D341Med (cell line): ENCODE data around the gene CISD2.
"Not testable (repeated sequence)": the region's sequence is repeated elsewhere in the genome, so short reads cannot be mapped to it uniquely, and the experiment has no call there.

Experiments
- DNase-seq: peaks from one replicate; pipeline ENCODE4 v3.0.0; 2012; ENCODE audit warnings: low spot score

CISD2 gene

DNA sequence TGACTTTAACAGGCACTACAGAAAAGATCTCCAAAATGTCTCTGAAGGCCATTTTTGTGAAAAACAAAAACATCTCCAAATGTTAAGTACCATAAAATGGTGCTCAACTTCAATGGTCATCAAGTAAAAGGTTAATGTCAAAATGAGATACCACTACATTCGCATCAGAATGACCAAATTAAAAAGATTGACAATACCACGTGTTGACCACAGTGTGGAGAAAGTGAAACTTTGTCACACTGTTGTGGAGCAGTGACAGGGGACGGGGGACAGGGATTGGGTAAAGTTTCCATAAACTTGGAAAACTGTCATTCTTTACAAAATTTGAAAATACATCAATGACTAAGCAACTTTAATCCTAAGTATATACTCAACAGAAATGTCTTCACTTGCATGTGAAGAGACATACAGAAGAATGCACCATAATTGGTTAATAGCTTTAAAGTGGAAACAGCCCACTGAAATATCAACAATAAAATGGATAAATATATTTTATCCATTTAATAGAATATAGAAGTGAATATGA is 19.1 kb upstream of the CISD2 start:
- DNase-seq: no peak

- no peak for DNase-seq
Measured at GRCh38 chr4:102850370-102850769, 18.4 kb upstream of the CISD2 start.

DNA sequence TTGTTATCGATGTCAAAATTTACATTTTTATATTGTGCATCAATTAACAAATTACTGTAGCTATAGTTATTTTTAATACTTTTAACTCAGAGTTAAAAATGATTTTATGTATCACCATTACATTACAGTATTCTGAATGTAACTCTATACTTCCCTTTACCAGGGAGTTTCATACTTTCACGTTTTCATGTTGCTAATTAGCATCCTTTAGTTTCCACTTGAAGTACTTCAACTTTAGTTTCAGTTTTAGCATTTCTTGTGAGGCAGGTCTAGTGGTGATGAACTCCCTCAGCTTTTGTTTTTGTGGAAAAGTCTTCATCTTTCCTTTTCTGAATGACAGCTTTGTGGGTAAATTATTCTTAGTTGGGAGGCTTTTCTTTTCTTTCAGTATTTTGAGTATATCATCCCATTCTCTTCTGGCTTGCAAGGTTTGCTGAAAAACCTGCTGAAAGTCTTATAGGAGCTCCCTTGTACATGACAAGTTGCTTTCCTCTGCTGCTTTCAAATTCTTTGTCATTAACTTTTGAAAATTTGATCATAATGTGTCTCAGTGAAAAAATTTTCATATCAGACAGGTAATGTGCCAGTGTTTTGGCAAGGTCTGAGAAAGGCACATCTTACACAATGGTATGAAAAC is 9.8 kb upstream of the CISD2 start:
- no peak for DNase-seq

DNA sequence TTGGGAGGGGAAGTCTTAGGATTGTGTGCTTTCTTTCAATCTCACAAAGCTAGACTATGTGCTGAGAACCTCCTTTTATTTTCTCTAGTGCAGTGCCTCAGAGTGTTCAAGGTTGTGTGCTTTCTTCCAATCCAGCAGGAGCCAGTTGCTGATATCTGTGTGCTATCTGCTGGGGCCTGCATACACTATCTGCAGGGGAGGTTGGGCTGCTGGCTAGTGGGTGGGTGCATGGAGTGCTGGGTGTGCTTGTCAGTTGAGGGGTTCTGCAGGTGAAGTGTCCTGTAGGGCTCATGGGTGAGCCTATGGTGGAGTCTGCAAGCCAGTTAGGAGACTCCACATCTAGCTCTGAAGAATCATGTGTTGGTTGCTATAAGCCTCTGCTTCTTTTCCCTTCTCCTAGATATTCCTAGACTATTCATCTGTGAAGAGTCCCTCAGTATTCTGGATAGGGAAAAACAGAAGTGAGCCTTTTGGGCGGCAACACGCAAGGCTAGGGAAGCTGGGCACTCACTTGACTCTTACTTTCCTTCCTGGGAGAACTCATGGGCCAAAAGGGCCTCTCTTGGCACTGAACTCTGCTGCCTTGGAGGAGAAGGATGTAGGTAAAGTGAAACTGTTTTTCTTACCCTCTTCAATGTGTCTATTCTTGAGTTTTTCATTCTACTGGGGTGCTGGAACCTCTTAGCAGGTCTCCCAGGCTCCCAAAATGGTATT is 8.0 kb upstream of the CISD2 start:
- no peak for DNase-seq

GRCh38 chr4:102862016-102862415 is 6.8 kb upstream of the CISD2 start:
- no peak for DNase-seq

GRCh38 chr4:102862747-102863146 is 6.0 kb upstream of the CISD2 start:
- no peak for DNase-seq

- not testable (repeated sequence) for DNase-seq
Measured at GRCh38 chr4:102865327-102865726, 3.5 kb upstream of the CISD2 start.

DNA sequence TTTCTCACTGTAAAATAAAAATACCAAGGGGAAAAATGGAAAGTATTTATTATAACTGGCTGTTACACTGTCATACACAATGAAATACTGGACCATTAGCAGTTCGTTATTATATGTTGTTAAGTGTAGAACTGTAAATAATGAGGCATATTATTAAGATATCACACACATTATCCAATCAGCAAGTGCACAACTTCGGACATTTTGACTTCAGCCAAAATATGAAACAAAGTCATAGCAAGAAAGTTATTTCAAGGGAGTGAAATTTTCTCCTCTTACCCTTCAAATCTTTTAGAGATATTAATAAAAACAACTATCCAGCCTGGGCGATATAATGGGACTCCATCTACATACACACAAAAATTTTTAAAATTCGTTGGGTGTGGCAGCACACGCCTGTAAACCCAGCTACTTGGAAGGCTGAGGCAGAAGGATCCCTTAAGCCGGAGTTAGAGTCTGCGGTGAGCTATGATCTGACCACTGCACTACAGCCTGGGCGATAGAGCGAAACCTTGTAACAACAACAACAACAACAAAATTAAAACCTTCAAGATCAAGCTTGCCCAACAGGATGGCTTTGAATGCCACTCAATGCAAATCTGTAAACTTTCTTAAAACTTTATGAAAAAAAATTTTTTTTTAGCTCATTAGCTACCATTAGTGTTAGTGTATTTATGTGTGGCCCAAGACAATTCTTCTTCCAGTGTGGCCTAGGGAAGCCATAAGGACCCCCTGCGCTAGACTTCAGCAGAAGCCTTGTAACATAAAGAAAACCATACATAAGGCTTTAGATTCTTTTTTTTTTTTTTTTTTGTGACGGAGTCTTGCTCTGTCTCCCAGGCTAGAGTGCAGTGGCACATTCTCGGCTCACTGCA is 1.3 kb upstream of the CISD2 start:
- no peak for DNase-seq

GRCh38 chr4:102868153-102868780 is 525 bp upstream of the CISD2 start:
- no peak for DNase-seq

GRCh38 chr4:102869569-102870197 is 891 bp downstream of the CISD2 start:
- DNase-seq: no peak

DNA sequence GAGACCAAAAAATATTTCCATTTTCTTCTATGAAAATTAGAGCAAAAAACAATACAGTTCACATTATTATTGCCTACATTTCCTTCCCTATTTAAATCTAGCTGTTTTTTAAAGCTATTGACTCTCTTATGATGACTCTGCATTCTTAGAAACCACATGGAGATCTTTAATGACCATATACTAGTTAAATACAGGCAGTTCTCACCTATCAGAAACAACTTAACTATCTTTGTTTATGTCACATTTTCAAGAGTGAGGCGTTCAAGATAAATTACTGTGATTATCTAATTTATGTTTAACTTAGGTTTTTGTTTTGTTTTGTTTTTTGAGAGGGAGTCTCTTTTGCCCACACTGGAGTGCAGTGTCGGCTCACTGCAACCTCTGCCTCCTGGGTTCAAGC is 3.0 kb downstream of the CISD2 start:
- no peak for DNase-seq

DNA sequence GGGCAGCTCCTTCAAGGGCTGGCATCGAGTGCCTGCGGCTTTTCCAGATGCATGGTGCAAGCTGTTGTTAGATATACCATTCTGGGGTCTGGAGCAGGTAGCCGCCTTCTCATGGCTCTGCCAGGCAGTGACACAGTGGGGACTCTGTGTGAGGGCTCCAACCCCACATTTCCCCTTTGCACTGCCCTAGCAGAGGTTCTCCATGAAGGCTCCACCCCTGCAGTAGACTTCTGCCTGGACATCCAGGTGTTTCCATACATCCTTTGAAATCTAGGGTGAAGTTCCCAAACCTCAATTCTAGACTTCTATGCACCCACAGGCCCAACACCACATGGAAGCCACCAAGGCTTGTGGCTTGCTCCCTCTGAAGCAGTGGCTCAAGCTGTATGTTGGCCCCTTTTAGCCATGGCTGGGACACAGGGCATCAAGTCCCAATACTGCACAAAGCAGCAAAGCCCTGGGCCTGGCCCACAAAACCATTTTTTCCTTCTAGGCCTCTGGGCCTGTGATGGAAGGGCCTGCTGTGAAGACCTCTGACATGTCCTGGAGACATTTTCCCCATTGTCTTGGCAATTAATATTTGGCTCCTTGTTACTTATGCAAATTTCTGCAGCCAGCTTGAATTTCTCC is 8.8 kb downstream of the CISD2 start:
- not testable (repeated sequence) for DNase-seq

GRCh38 chr4:102878349-102878748 is 9.6 kb downstream of the CISD2 start:
- not testable (repeated sequence) for DNase-seq

DNA sequence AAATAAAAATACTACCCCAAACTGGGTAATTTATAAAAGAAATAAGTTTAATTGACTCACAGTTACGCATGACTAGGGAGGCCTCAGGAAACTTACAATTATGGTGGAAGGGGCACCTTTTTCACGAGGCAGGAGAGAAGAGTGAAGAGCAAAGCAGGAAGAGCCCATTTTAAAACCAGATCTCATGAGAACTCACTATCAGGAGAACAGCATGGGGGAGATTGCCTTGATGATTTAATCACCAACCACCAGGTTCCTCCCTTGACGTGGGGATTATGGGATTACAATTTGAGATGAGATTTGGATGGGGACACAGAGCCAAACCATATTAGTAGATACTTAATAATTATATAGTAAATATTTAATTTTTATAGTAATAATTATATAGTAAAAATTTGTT is 10.1 kb downstream of the CISD2 start:
- no peak for DNase-seq

DNA sequence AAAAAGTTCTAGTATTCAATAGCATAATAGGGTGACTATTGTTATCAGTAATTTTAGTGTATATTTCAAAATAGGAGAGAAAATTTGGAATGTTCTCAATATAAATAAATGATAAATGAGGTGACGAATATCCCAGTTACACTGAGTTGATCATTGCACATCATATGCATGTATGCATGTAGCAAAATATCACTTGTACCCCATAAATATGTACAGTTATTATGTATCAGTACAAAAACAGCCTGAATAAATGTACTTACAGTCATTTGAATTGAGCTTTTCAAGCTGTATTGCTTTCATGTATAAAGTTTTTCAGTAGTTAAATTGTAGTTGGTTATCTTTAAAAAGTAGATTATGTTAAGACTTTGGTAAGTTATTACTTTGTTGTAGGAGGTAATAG is 12.6 kb downstream of the CISD2 start:
- DNase-seq: no peak

DNA sequence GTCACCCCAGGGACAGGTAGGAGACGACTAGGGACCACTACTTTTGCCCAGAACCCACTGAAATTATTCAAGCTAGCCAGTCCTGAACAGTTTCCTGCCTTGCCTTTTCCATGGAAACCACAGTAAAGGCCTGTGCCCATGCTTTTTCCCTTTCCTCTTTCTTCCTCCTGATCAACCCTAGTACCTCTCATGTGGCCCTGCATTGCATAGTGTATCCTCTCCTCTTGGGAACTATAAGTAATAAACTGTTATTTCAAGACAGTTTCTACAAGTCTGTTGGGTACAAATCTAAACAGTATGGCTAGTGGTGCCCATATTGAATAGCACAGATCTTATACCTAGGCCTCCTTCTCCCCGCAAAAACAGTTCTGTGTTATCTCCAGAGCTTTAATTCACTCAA is 14.5 kb downstream of the CISD2 start:
- no peak for DNase-seq

DNA sequence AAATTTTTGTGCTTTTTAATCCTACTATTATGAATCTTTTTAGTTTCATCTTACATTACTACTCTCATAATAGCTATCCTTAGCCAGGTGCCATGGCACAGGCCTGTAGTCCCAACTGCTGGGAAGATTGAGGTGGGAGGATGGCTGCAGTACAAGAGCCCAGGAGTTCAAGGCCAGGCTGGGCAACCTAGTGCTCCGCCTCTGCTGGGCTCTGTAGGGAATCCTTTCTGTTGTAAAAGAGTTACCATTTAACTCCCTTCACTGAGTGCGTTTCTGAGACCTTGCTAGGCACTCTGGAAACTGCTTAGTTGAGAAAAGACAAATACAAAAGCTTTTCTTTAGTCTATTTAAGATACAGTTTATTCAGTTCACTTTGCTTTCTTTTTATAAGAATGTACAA is 19.8 kb downstream of the CISD2 start:
- not testable (repeated sequence) for DNase-seq

GRCh38 chr4:102889866-102890265 is 21.1 kb downstream of the CISD2 start:
- not testable (repeated sequence) for DNase-seq

DNA sequence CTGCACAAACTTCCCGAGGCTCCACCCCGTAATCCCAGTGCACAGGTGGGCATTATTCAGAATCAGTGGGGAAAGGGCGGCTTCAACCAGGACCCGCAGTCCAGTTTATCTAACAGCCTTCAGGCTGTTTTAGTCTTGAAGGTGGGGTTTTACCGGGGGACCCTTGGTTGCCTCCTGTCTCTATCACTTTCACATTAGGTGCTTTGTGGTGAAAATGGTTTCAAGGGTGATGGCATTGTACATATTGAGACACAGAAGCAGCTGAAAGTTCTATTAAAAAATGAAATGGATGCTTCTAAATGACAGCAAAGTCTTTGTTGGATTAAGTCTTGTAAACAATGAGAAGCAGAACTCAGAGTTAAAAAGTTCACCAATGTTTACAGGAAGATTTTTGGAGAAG is 27.8 kb downstream of the CISD2 start:
- not testable (repeated sequence) for DNase-seq

DNA sequence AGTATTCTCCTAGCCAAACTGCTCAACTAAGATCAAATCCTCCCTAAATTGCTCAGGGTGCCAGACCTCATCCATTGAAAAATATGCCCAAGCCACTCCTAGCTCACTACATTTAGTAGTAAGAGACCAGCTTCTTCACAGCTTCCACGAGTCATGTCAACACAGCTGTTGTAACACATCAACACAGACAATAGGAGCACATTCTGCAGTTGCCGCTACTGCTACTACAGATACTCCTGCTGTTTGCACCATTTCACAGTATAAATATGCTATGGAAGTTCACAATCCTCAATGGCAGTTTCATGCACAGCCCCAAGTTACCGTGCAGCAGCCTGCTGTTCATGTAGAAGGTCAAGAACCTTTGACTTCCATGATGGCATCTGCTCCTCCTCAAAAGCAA is 28.8 kb downstream of the CISD2 start:
- DNase-seq: not testable (repeated sequence)

DNA sequence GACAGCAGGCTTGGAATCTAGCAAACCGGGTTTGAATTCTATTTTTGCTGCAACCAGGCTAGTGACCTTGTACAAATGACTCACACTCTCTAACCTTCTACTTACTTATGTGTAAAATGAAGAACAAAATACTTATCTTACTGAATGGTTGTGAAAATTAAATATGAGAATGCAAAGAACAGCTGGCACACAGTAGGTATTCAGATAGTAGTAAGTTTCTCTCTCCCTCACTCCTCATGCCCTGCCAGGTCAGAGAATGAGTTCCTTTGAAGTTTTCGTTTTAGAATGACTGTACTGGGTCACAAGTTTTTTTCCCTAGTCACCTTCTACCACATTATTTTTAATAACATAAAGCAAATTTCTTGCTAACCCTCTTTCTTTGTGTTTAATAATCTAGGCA is 33.0 kb downstream of the CISD2 start:
- no peak for DNase-seq
